Measurements from ENCODE around the gene XRCC2.
"Not testable (repeated sequence)": the region's sequence is repeated elsewhere in the genome, so short reads cannot be mapped to it uniquely, and the experiment has no call there.

XRCC2 gene

DNA sequence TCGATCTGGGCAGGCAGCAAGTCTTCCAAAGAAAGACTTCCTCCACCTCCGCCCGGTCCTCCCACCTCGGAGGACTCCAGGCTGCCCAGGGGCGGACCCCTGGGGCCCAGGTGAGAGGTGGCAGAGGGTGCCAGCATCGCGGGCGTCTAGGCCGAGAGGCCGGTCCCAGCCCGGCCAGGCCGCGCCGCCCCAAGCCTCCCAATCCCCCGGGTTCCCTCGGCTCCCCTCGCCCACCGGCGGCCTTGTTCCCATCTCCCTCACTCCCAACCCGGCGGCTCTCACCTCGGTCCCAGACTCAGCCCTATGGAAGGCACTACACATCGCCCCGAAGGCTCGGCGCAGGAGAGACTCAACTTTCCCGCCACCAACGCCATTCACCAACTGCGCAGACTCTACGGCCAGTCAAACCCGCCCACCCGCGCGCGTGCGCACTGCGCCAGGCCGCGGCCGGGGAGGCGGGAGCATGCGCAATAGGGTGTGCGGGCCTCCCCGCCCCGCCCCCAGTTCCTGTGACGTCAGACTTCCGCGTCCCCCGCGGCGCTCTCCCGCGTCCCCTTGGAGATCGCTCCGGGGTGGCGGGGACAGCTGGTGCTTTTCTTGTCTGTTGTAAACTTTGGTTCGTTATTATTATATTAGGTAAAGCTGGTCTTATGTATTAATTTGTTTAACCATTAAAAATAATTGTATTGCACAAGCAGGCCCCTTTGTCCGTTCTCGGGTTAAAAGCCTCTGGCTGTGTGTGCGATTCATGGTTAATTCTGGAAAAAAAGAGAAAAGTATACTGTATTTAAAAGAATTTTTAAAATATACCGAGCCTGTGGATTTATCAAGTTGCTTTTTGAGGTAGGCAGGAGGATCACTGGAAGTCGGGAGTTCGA is at the start of gene XRCC2:
XRCC2 (minus strand) TSS at position 383 of the 878 bp plus-strand sequence; CDS start at position 321, 62 bp downstream.
- DNase-seq (ENCODE audit: low read depth): peak; percentile 74

GRCh38 chr7:152723364-152723763 is 47.4 kb upstream of the XRCC2 start:
- DNase-seq (ENCODE audit: low read depth): no peak

DNA sequence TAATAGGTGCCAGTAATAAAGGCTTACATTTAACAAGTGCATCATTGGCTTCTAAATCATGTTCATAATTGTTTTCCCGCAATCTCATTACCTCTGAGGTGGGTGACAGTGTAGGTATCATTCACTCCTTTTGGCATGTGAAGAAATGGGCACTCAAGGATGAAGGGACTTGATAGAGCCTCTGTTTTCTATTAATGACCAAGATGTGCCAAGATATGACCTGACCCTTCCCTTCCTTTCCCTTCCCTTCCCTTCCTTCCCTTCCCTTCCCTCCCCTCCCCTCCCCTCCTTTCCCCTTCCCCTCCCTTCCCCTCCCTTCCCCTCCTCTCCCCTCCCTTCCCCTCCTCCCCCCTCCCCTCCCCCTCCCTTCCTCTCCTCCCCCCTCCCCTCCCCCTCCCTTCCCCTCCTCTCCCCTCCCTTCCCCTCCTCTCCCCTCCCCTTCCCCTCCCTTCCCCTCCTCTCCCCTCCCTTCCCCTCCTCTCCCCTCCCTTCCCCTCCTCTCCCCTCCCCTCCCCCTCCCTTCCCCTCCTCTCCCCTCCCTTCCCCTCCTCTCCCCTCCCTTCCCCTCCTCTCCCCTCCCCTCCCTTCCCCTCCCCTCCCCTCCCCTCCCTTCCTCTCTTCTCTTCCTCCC is 36.6 kb upstream of the XRCC2 start:
- not testable (repeated sequence) for DNase-seq (ENCODE audit: low read depth)

DNA sequence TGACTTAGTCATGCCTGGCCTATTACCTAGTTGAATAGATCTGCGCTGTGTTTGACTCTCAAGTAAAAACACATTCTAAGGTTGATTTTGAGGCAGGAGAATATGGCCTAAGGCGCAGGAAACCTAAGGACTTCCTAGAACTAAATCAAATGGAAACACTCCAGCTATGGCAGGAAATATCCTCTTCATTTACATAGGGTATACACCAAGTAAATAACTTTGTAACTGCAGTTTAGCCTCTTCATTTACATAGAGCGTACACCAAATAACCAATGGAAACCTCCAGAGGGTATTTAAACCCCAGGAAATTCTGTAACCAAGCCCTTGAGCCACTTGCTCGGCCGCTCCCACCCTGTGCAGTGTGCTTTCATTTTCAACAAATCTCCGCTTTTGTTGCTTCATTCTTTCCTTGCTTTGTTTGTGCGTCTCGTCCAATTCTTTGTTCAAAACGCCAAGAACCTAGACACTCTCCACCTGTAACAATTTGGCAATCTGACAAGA is 35.6 kb upstream of the XRCC2 start:
- DNase-seq (ENCODE audit: low read depth): no peak

- DNase-seq (ENCODE audit: low read depth): no peak
Observed at GRCh38 chr7:152710153-152710442, 34.2 kb upstream of the XRCC2 start.

- DNase-seq (ENCODE audit: low read depth): peak; percentile 11
Observed at GRCh38 chr7:152709287-152710152, 33.6 kb upstream of the XRCC2 start.

- no peak for DNase-seq (ENCODE audit: low read depth)
Observed at GRCh38 chr7:152704796-152705384, 28.9 kb upstream of the XRCC2 start.

- DNase-seq (ENCODE audit: low read depth): no peak
Observed at GRCh38 chr7:152699079-152699478, 23.1 kb upstream of the XRCC2 start.

DNA sequence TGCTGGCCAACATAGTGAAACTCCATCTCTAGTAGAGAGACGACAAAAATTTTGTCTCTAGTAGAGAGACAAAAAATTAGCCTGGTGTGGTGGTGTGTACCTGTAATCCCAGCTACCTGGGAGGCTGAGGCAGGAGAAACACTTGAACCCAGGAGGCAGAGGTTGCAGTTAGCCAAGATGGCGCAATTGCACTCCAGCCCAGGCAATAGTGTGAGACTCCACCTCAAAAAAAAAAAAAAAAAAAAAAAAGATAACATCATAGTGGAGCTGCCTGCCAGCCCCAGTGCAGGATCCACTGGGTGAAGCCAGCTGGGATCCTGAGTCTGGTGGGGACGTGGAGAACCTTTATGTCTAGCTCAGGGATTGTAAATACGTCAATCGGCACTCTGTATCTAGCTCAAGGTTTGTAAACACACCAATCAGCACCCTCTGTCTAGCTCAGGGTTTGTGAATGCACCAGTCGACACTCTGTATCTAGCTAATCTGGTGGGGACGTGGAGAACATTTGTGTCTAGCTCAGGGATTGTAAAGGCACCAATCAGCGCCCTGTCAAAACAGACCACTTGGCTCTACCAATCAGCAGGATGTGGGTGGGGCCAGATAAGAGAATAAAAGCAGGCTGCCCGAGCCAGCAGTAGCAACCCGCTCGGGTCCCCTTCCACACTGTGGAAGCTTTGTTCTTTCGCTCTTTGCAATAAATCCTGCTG is 21.5 kb upstream of the XRCC2 start:
- not testable (repeated sequence) for DNase-seq (ENCODE audit: low read depth)

DNA sequence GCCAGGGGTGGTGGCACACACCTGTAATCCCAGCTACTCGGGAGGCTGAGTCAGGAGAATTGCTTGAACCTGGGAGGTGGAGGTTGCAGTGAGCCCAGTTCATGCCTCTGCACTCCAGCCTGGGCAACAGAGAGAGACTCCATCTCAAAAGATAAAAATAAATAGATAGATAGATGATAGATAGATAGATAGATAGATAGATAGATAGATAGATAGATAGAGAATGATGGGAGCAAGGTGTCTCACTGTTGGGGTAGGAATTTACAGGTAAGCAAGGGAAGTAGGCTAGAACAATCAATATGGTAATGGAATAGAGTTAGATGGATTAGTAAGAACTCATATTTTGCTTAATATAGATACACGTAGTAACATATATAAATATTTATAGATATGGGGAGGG is 16.3 kb upstream of the XRCC2 start:
- not testable (repeated sequence) for DNase-seq (ENCODE audit: low read depth)

- no peak for DNase-seq (ENCODE audit: low read depth)
Observed at GRCh38 chr7:152683297-152683696, 7.4 kb upstream of the XRCC2 start.

GRCh38 chr7:152677808-152678670 is 2.1 kb upstream of the XRCC2 start:
- no peak for DNase-seq (ENCODE audit: low read depth)

- DNase-seq (ENCODE audit: low read depth): no peak
Observed at GRCh38 chr7:152674860-152675758, 832 bp downstream of the XRCC2 start.

GRCh38 chr7:152673897-152674296 is 2.0 kb downstream of the XRCC2 start:
- no peak for DNase-seq (ENCODE audit: low read depth)

- DNase-seq (ENCODE audit: low read depth): no peak
Observed at GRCh38 chr7:152672626-152673025, 3.3 kb downstream of the XRCC2 start.

DNA sequence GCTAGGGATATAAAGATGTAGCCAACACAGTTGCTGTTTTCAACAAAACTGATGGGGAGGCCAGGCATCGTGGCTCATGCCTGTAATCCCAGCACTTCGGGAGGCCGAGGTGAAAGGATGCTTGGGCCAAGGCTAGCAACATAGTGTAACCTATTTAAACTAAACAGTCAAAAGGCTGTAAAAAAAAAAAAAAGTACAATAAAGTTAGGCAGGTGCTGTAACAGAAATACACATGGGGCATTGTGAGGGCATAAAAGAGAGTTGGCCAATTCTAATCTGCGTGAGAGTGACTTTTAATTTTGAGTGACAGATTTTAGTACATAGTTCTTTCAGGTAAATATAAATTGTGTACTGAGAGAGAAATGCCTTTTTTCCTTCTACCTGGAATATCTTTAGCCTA is 6.2 kb downstream of the XRCC2 start:
- DNase-seq (ENCODE audit: low read depth): no peak

DNA sequence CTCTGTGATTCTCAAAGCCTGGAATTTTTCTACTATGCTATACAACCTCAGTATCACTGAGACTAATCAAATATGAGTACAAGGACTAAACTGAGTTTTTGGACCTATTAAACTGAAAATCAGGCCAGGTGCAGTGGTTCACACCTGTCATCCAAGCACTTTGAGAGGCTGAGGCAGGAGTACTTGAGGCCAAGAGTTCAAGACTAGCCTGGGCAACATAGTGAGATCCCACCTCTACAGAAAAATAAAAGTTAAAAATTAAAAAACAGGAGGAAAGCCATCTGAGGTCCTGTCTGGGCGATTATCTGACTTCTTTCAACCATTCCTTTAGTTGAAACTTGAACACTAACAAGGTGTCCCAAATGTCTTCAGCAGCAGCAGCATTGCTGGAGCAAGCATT is 7.0 kb downstream of the XRCC2 start:
- no peak for DNase-seq (ENCODE audit: low read depth)

DNA sequence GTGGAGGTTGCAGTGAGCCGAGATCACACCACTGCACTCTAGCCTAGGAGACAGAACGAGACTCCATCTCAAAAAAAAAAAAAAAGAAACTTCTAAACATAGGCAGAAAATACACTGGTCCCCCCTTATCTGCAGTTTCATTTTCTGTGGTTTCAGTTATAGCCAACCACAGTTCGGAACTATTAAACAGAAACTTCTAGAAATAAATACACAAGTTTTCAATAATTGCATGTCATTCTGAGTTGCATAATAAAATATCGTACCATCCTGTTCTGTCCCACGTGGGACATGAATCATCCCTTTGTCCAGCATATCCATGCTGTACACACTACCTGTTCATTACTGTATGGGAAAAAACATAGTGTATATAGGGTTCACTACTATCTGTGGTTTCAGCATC is 8.0 kb downstream of the XRCC2 start:
- no peak for DNase-seq (ENCODE audit: low read depth)

DNA sequence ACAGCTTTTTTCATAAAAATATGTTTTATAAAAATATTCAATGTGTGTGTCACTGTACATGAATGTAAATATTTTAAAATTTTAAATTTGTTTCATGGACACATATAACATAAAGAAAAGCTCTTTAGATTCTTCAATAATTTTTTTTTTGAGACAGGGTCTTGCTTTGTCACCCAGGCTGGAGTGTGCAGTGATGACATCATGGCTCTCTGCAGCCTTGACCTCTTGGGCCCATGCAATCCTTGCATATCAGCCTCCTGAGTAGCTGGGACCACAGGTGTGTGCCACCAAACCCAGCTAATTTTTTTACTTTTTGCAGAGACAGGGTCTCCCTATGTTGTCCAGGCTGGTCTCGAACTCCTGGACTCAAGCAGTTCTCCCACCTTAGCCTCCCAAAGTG is 9.9 kb downstream of the XRCC2 start:
- DNase-seq (ENCODE audit: low read depth): no peak
